ENCODE data around the gene HS1BP3.

HS1BP3 gene

GRCh38 chr2:20607446-20607845, 43.5 kb downstream of the HS1BP3 start:
- Histone ChIP-seq H2AFZ (ENCODE audit: low read depth, low read length) (no peak overlapping the region), H3K27me3 (ENCODE audit: insufficient read depth, low read length, poor library complexity) (no peaks in the 10 kb centered on the region), H3K79me2 (ENCODE audit: insufficient read depth, low read length) (no peaks in the 10 kb centered on the region), H3K4me3 (ENCODE audit: low read depth in 1 of 2, low read length in 2 of 2) (no peak overlapping the region), H3K4me1 (ENCODE audit: insufficient read depth, low read length) (no peaks in the 10 kb centered on the region), H3K36me3 (ENCODE audit: insufficient read depth, low read length) (no peaks in the 10 kb centered on the region), H3K4me2 (ENCODE audit: insufficient read depth, low read length) (no peak overlapping the region), H3K9ac (ENCODE audit: low read depth, low read length) (no peak overlapping the region), H3K9me3 (ENCODE audit: insufficient read depth, low read length, severe bottlenecking) (no peaks in the 10 kb centered on the region), H3K27ac (ENCODE audit: low read length) (no peak overlapping the region), H4K20me1 (ENCODE audit: insufficient read depth, low read length) (no peaks in the 10 kb centered on the region)
- no peak for DNase-seq
- TF ChIP-seq EZH2 (IDR thresholded peaks at IDR 0.05; ENCODE audit: borderline replicate concordance, low read depth, low read length, severe bottlenecking) (no peak), CTCF (IDR thresholded peaks at IDR 0.05; ENCODE audit: borderline replicate concordance, extremely low read depth, low read length, poor library complexity, severe bottlenecking) (no peak)
- no peak for ATAC-seq (ENCODE audit: insufficient read depth, low read depth)

DNA sequence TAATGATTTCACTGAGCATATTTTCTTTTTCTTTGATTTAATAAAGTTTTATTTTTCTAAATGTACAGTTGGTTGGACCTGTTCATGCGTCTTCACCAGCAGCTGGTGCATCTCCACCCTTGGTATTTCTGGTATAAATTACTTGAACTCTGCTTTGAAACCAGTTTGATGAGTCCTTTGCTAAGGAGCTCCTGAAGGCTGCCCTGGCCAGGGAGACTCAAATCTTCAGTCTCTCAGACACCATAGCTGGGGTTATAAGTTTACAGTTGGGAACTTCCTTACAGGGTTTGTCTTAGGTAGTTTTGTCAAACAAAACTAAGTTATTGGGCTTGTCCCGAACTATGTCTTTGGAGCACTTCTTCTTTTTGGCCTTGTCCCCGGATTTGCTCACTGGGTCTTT, 44.7 kb downstream of the HS1BP3 start:
- Histone ChIP-seq H3K36me3 (ENCODE audit: insufficient read depth, low read length) (no peaks in the 10 kb centered on the region), H3K79me2 (ENCODE audit: insufficient read depth, low read length) (no peaks in the 10 kb centered on the region), H3K4me3 (ENCODE audit: low read depth in 1 of 2, low read length in 2 of 2) (no peak overlapping the region), H3K27ac (ENCODE audit: low read length) (no peak overlapping the region), H2AFZ (ENCODE audit: low read depth, low read length) (no peak overlapping the region), H4K20me1 (ENCODE audit: insufficient read depth, low read length) (no peaks in the 10 kb centered on the region), H3K4me1 (ENCODE audit: insufficient read depth, low read length) (no peaks in the 10 kb centered on the region), H3K9ac (ENCODE audit: low read depth, low read length) (no peak overlapping the region), H3K27me3 (ENCODE audit: insufficient read depth, low read length, poor library complexity) (no peaks in the 10 kb centered on the region), H3K4me2 (ENCODE audit: insufficient read depth, low read length) (no peak overlapping the region), H3K9me3 (ENCODE audit: insufficient read depth, low read length, severe bottlenecking) (no peaks in the 10 kb centered on the region)
- TF ChIP-seq CTCF (IDR thresholded peaks at IDR 0.05; ENCODE audit: borderline replicate concordance, extremely low read depth, low read length, poor library complexity, severe bottlenecking), result no peak
- no peak for TF ChIP-seq EZH2 (IDR thresholded peaks at IDR 0.05; ENCODE audit: borderline replicate concordance, low read depth, low read length, severe bottlenecking)
- DNase-seq, result no peak
- ATAC-seq (ENCODE audit: insufficient read depth, low read depth), result no peak

GRCh38 chr2:20604951-20605381, 45.9 kb downstream of the HS1BP3 start:
- Histone ChIP-seq H4K20me1 (ENCODE audit: insufficient read depth, low read length) (no peaks in the 10 kb centered on the region), H3K4me3 (ENCODE audit: low read depth in 1 of 2, low read length in 2 of 2) (no peak overlapping the region), H2AFZ (ENCODE audit: low read depth, low read length) (no peak overlapping the region), H3K36me3 (ENCODE audit: insufficient read depth, low read length) (no peaks in the 10 kb centered on the region), H3K4me1 (ENCODE audit: insufficient read depth, low read length) (no peaks in the 10 kb centered on the region), H3K27ac (ENCODE audit: low read length) (no peak overlapping the region), H3K27me3 (ENCODE audit: insufficient read depth, low read length, poor library complexity) (no peaks in the 10 kb centered on the region), H3K79me2 (ENCODE audit: insufficient read depth, low read length) (no peaks in the 10 kb centered on the region), H3K9ac (ENCODE audit: low read depth, low read length) (no peak overlapping the region), H3K4me2 (ENCODE audit: insufficient read depth, low read length) (no peak overlapping the region), H3K9me3 (ENCODE audit: insufficient read depth, low read length, severe bottlenecking) (no peaks in the 10 kb centered on the region)
- no peak for TF ChIP-seq EZH2 (IDR thresholded peaks at IDR 0.05; ENCODE audit: borderline replicate concordance, low read depth, low read length, severe bottlenecking)
- TF ChIP-seq CTCF (IDR thresholded peaks at IDR 0.05; ENCODE audit: borderline replicate concordance, extremely low read depth, low read length, poor library complexity, severe bottlenecking), result no peak
- DNase-seq, result no peak
- ATAC-seq (ENCODE audit: insufficient read depth, low read depth), result no peak

DNA sequence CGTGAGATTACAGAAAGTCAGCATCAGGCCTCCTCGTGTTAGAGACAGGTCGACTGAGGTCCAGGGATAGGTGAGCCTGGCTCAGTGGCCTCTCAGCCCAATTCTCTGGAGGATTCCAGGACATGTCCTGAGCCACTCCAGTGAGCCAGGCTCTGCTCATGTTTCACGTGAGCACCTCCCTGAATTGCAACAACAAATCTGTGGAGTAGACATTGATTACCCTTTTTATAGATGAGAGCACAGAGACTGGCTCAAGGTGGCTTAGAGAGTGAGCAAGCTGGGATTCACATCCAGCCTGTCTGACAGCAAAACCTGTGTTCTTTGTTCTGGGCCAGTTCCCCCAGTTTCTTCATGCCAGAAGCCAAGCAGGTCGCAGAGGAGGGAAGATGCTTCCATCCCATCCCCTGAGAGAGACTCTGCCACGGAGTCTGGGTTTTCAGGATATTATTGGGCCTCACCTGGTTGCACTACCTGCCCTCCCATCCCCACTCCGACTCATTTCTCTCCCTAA, 46.4 kb downstream of the HS1BP3 start:
- no peaks in the 10 kb centered on the region for H3K9me3 ChIP-seq (ENCODE audit: insufficient read depth, low read length, severe bottlenecking)
- H4K20me1 ChIP-seq (ENCODE audit: insufficient read depth, low read length), result no peaks in the 10 kb centered on the region
- no peak overlapping the region for H3K4me3 ChIP-seq (ENCODE audit: low read depth in 1 of 2, low read length in 2 of 2)
- no peak overlapping the region for H3K9ac ChIP-seq (ENCODE audit: low read depth, low read length)
- H3K27ac ChIP-seq (ENCODE audit: low read length), result no peak overlapping the region
- H2AFZ ChIP-seq (ENCODE audit: low read depth, low read length), result no peak overlapping the region
- H3K36me3 ChIP-seq (ENCODE audit: insufficient read depth, low read length), result no peaks in the 10 kb centered on the region
- no peaks in the 10 kb centered on the region for H3K27me3 ChIP-seq (ENCODE audit: insufficient read depth, low read length, poor library complexity)
- H3K79me2 ChIP-seq (ENCODE audit: insufficient read depth, low read length), result no peaks in the 10 kb centered on the region
- TF ChIP-seq EZH2 (IDR thresholded peaks at IDR 0.05; ENCODE audit: borderline replicate concordance, low read depth, low read length, severe bottlenecking) (no peak), CTCF (IDR thresholded peaks at IDR 0.05; ENCODE audit: borderline replicate concordance, extremely low read depth, low read length, poor library complexity, severe bottlenecking) (no peak)
- ATAC-seq (ENCODE audit: insufficient read depth, low read depth), result no peak
- H3K4me1 ChIP-seq (ENCODE audit: insufficient read depth, low read length), result no peaks in the 10 kb centered on the region
- no peak overlapping the region for H3K4me2 ChIP-seq (ENCODE audit: insufficient read depth, low read length)
- DNase-seq, result no peak

All from DND-41 (cell line).